Heart right ventricle (tissue), 16 donors: ENCODE data around the gene NRARP. TPM values are rescaled to one million over a fixed set of nuclear protein-coding genes. Genes with fewer than 3 reads are reported as not detected.

Experiments used
- ATAC-seq, 8 donors: fragments of 200-7000 bp; cut with Tn5 transposase; one replicate each; pipeline ENCODE4 v1.9.1; 2020; ENCODE audit warnings: mild to moderate bottlenecking in 8 of 8, moderate library complexity in 8 of 8, moderate number of reproducible peaks in 1 of 8
- DNase-seq, 2 donors: peaks; one replicate each; pipeline ENCODE4 v3.0.0-alpha.2; 2020
- H3K27ac ChIP-seq, 10 donors: fragments of 200-600 bp; sonication (generic) in 2 of 10; one replicate each; pipeline versions ENCODE4 v1.5.0 to v1.8.0; 2020 to 2022; ENCODE audit warnings: mild to moderate bottlenecking in 3 of 10
- H3K27me3 ChIP-seq, 7 donors: fragments of 200-600 bp; one replicate each; pipeline ENCODE4 v1.8.0; 2021 to 2022; ENCODE audit warnings: mild to moderate bottlenecking in 2 of 7
- H3K36me3 ChIP-seq, 9 donors: fragments of 200-600 bp; sonication (generic) in 1 of 9; one replicate each; pipeline versions ENCODE4 v1.5.0 to v1.8.0; 2020 to 2022; ENCODE audit warnings: mild to moderate bottlenecking in 2 of 9
- H3K4me1 ChIP-seq, 9 donors: fragments of 200-600 bp; sonication (generic) in 1 of 9; one replicate each; pipeline versions ENCODE4 v1.5.0 to v1.8.0; 2020 to 2022; ENCODE audit warnings: mild to moderate bottlenecking in 4 of 9
- H3K4me3 ChIP-seq, 10 donors: fragments of 200-600 bp; sonication (generic) in 2 of 10; one replicate each; pipeline versions ENCODE4 v1.5.0 to v1.8.0; 2020 to 2022; ENCODE audit warnings: mild to moderate bottlenecking in 7 of 10, moderate library complexity in 2 of 10
- H3K9me3 ChIP-seq, 11 donors: fragments of 200-600 bp in 10 of 11; sonication (generic) in 2 of 11; one replicate each; pipeline versions ENCODE4 v1.5.0 to v1.8.0; 2013 to 2022; ENCODE audit warnings: mild to moderate bottlenecking in 2 of 11, control low read depth in 1 of 11, moderate library complexity in 1 of 11
- WGBS, 2 donors: extraction: QIAGEN DNeasy Blood & Tissue Kit; methylation state at CpG; one replicate each; pipeline ENCODE4 v1.1.7; 2013; ENCODE audit warnings: inconsistent platforms in 1 of 2; 5-methylcytosine and 5-hydroxymethylcytosine counted together
- intact Hi-C, 10 donors: fragments of 100-400 bp; cut with DNase I; formaldehyde crosslinking; loops; one replicate each; pipeline versions ENCODE4 v1.11.1 to v1.14.2; 2022
- polyA plus RNA-seq, 2 donors: library from polyadenylated mRNA; stranded (reverse); fragments of 200-250 nt; gene quantifications; one replicate each; pipeline ENCODE4 v1.2.3, GENCODE V29; 2013
- total RNA-seq, 10 donors: library from RNA; stranded (reverse); fragmentation: NEBNext Ultra II Directional in 3 of 10; extraction: Animal tissue kit (Norgen Biotek cat#: 25700) in 3 of 10; gene quantifications; one replicate each; pipeline versions ENCODE4 v1.2.1 to v1.2.4, GENCODE V29; 2021 to 2023
- TF ChIP-seq, protein P1 (sequence below), 9 donors: fragments of 200-600 bp; sonication (generic) in 2 of 9; IDR thresholded peaks; one replicate each; pipeline versions ENCODE4 v1.5.0 to v1.8.0; 2021 to 2022; ENCODE audit warnings: antibody characterized with exemption in 9 of 9, mild to moderate bottlenecking in 5 of 9, moderate library complexity in 1 of 9
- donor health status: Arrhythmogenic right ventricular cardiomyopathy.
- donor health status: ischemic (EF 13 %, LVEDD 7.1; RV severe dilation, severe dysfunction).
- donor health status: healthy with polysubstance abuse.
- donor health status: DM: no; HTN: yes; CAD: no.
- donor health status: DM: no; HTN: no; CAD: no.
- donor health status: ischemic (EF 25% LVEDD 6.9; RV normal size, moderate dysfunction).
- donor health status: ischemic (EF 25% LVEDD 5.7; RV mildly dilated, moderate dysfunction).
- donor health status: healthy.
- donor health status: DM: yes; HTN: yes; CAD: no.
- donor health status: Ischemic cardiomyopathy.
- donor health status: ischemic (EF 35%, LVEDD 5.7; RV mildly dilated, moderate dysfunction).
- donor health status: nonischemic (EF 11% LVEDD 7.7; RV severe dilation, severe dysfunction).
- donor health status: DM: yes; HTN: yes; CAD: no.
- donor health status: PGD.
- donor health status: ischemic (EF 29% LVEDD 5.4; RV normal size, mild dysfunction).
- donor health status: nonischemic (EF 23%, LVEDD 6.1; RV moderate dilation, normal function).

NRARP gene
- total and polyA plus RNA-seq, 12 donors, result 2.0 to 20.8 (median 11.1) TPM

DNA sequence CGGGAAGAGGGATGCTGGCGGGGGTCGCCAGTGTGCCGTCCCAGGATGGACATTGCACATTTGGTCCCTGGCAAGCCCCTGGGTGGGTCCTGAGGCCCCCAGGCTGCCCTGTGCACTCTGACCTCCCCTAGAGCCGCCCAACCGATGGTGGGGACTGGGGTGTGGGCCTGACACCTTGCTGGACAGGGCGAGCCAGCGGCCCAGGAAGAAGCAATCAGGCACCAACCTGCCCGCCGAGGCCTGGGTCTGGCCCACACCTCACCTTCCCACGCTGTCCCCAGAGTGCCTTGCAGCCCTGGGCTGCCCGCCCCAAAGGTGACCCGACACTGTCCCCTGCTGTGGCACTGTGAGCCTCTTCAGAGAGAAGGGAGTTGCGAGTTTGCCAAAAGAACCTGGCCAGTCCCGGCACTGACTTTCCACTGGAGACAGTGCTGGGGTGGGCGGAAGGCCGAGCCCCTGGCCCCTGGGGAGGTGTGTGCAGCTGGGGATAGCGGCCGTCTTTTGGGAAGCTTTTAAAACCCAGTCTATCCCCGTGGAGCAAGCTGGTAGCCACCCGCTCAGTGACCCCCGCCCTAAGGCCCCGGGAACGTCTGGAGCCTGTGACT lies 12.0 kb upstream of the NRARP start:
- peaks cover 0 to 25% (median 12%) of the 10 kb centered on the region in 7 donors for H3K27me3 ChIP-seq
- no peak for ATAC-seq
- H3K4me1 ChIP-seq, result peaks cover 18 to 63% (median 42%) of the 10 kb centered on the region in 9 donors
- 78 to 80% methylated on average over 24 of the region's 24 CpGs for WGBS, 2 donors
- H3K36me3 ChIP-seq, result no peaks in the 10 kb centered on the region
- intact Hi-C loops, result no loop called here
- H3K27ac ChIP-seq, result peak overlapping the region in 9 of 10 donors; percentile 45 to 90 (median 69)
- no peak for DNase-seq
- no peaks in the 10 kb centered on the region for H3K9me3 ChIP-seq
- TF ChIP-seq, protein P1, sequence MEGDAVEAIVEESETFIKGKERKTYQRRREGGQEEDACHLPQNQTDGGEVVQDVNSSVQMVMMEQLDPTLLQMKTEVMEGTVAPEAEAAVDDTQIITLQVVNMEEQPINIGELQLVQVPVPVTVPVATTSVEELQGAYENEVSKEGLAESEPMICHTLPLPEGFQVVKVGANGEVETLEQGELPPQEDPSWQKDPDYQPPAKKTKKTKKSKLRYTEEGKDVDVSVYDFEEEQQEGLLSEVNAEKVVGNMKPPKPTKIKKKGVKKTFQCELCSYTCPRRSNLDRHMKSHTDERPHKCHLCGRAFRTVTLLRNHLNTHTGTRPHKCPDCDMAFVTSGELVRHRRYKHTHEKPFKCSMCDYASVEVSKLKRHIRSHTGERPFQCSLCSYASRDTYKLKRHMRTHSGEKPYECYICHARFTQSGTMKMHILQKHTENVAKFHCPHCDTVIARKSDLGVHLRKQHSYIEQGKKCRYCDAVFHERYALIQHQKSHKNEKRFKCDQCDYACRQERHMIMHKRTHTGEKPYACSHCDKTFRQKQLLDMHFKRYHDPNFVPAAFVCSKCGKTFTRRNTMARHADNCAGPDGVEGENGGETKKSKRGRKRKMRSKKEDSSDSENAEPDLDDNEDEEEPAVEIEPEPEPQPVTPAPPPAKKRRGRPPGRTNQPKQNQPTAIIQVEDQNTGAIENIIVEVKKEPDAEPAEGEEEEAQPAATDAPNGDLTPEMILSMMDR (IDR thresholded peaks at IDR 0.05), result no peak
- no peak overlapping the region for H3K4me3 ChIP-seq

DNA sequence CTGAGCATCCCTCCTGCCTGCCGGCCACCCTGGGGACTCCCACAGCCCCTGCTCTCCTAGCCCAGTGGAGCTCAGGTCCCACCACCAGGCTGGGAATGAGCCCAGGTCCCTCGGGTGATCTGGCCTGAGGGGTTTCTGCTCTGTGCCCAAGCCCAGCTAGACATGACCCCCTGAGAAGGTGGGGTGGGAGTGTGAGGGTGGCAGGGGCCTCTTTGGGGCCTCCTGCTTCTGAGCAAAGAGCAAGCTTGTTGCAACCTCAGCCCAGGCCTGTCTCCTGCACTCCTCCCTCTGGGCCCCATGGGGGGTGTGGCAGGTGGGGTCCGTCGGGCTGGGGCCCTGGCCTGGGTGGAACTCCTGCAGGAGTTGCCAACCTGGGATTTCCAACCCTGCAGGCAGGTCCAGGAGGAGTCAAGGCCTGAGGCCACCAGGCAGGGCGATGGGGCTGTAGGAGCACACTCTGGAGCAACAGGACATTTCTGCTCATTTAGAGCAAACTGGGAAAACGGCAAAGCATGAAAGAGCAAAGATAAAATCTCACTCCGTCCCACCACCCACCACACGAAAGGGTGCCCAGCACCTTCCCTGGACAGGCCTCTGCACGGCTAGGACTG lies 11.4 kb upstream of the NRARP start:
- WGBS, 2 donors, result 80 to 85% methylated on average over 9 of the region's 9 CpGs
- intact Hi-C loops, result no loop called here
- Histone ChIP-seq H3K4me1 (peaks cover 14 to 56% (median 36%) of the 10 kb centered on the region in 9 donors), H3K36me3 (no peaks in the 10 kb centered on the region), H3K27me3 (peaks cover 0 to 25% (median 12%) of the 10 kb centered on the region in 7 donors), H3K4me3 (no peak overlapping the region), H3K9me3 (no peaks in the 10 kb centered on the region), H3K27ac (peak overlapping the region in 5 of 10 donors; percentile 45 to 90 (median 79))
- DNase-seq, result no peak
- no peak for ATAC-seq
- TF ChIP-seq, protein P1 (IDR thresholded peaks at IDR 0.05), result no peak

DNA sequence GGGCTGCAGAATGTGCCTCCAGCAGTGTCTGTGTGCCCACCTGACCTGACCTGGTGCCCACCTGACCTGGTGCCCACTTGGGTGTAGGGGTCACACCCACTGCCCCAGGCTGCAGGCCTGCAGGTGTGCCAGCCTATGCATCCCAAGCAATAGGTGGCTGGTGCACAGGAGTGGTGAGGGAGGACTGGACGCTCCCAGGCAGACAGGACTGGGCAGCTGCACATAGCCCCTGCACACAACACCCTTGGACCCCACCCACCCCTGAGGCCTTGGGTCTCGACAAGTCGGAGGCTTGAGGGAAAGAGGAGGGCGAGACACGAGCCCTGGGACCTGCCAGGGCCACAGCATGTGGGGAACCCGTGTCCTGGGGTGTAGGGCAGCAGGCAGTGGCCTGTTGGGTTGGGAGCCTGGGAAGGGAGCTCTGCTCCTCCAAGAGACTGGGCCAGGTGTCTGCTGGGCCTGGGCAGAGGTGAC lies 10.8 kb upstream of the NRARP start:
- TF ChIP-seq, protein P1 (IDR thresholded peaks at IDR 0.05), result no peak
- no peak overlapping the region for H3K4me3 ChIP-seq
- ATAC-seq (no peak), DNase-seq (peak in 1 of 2 donors; percentile 10)
- H3K27me3 ChIP-seq, result peaks cover 0 to 30% (median 15%) of the 10 kb centered on the region in 7 donors
- peaks cover 13 to 53% (median 31%) of the 10 kb centered on the region in 9 donors for H3K4me1 ChIP-seq
- peak overlapping the region in 3 of 10 donors; percentile 79 to 90 (median 86) for H3K27ac ChIP-seq
- WGBS, 2 donors, result 90% methylated on average over 6 of the region's 6 CpGs
- H3K9me3 ChIP-seq, result no peaks in the 10 kb centered on the region
- intact Hi-C loops, result no loop called here
- H3K36me3 ChIP-seq, result no peaks in the 10 kb centered on the region

DNA sequence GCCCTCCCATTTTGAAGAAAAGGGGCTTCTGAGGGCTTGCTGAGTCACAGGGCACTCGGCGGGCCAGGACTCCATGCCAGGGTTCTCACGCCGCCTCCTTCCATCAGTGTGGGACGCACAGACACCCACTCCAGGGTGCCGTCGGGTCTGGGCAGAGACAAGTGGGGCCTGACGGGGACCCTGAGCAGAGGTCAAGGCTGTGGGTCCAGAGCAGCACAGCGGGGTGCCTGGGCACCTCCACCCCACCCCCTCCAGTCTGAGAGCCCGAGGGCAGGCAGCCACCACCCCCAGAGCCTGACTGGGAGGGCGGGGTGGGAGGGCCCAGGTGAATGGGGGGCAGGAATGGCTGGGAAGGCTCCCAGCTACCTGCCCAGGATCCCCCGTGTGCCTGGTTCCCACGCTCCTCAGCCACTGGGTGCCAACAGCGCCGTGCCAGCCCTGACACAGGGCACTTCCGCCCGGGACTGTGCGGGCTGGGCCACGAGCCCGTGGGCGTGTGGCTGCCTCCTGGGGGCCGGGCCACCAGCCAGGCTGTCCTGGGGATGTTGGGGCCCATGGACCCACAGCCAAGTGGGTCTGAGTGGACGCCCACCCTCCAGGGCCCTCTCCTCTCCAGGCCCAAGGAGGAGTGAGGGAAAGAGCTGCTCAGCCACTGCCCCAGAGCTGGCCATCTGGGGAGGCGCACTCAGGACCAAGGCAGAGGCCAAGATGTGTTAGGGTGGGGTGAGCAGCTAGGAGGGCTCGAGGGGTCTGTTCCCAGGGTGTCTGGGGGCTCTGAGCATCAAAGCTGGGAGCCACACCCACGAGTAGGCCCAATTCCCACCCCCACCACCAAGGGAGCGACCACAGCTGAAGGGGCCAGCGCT lies 10.1 kb upstream of the NRARP start:
- H3K27ac ChIP-seq, result peak overlapping the region in 3 of 10 donors; percentile 19 to 50 (median 44)
- 90% methylated on average over 27 to 28 of the region's 28 CpGs for WGBS, 2 donors

More for the DNA sequence above, 10.1 kb upstream of the NRARP start:
- H3K4me3 ChIP-seq, result no peak overlapping the region
- peaks cover 0 to 35% (median 14%) of the 10 kb centered on the region in 7 donors for H3K27me3 ChIP-seq
- no peak for ATAC-seq
- H3K4me1 ChIP-seq, result peaks cover 11 to 53% (median 29%) of the 10 kb centered on the region in 9 donors
- intact Hi-C loops, result no loop called here
- no peaks in the 10 kb centered on the region for H3K36me3 ChIP-seq
- TF ChIP-seq, protein P1 (IDR thresholded peaks at IDR 0.05), result no peak
- DNase-seq, result no peak
- H3K9me3 ChIP-seq, result no peaks in the 10 kb centered on the region
